K562 (cell line): Measurements from ENCODE around the gene FAM83E. TPM values are rescaled to one million over a fixed set of nuclear protein-coding genes. Genes with fewer than 3 reads are reported as not detected.

ENCODE experiments used
- CBFA2T2 ChIP-seq: fragments of 450-650 bp; conservative IDR thresholded peaks from 2 replicates; pipeline ENCODE4 v1.6.1; 2017; ENCODE audit warnings: mild to moderate bottlenecking
- CC2D1A ChIP-seq: fragments of 450-650 bp; IDR thresholded peaks from 2 replicates; pipeline ENCODE4 v1.6.1; 2017; ENCODE audit warnings: mild to moderate bottlenecking
- CTCF ChIP-seq, 3 experiments: IDR thresholded peaks in 2 of 3; conservative IDR thresholded peaks in 1 of 3; 2 replicates each; pipeline ENCODE4 v1.5.1; 2011 to 2012; ENCODE audit warnings: low read length in 3 of 3, mild to moderate bottlenecking in 3 of 3, control low read depth in 2 of 3, improper control_type of control experiment in 1 of 3, inconsistent platforms in 1 of 3, low read depth in 1 of 3, mixed read lengths in 1 of 3, moderate library complexity in 1 of 3; ENCODE audit not compliant: insufficient read depth in 2 of 3
- EHMT2 ChIP-seq: fragments of 450-650 bp; IDR thresholded peaks from 2 replicates; pipeline ENCODE4 v1.6.1; 2018; ENCODE audit warnings: antibody characterized with exemption
- KDM1A ChIP-seq, 2 experiments: fragments of 450-650 bp; IDR thresholded peaks; 2 replicates each; pipeline ENCODE4 v1.6.1; 2016; ENCODE audit warnings: mild to moderate bottlenecking in 2 of 2
- MTA2 ChIP-seq: fragments of 450-650 bp; IDR thresholded peaks from 2 replicates; pipeline ENCODE4 v1.6.1; 2016; ENCODE audit warnings: low read depth
- RB1 ChIP-seq: fragments of 450-650 bp; IDR thresholded peaks from 2 replicates; pipeline ENCODE4 v1.6.1; 2017; ENCODE audit warnings: low read depth, mild to moderate bottlenecking
- SAFB ChIP-seq: fragments of 200-400 bp; formaldehyde crosslinking; IDR thresholded peaks from 2 replicates; pipeline ENCODE4 v1.6.1; 2017; ENCODE audit warnings: low read depth, low read length, borderline replicate concordance
- SMC3 ChIP-seq: conservative IDR thresholded peaks from 2 replicates; pipeline ENCODE4 v1.6.1; 2011; ENCODE audit warnings: low read depth, low read length, improper control_type of control experiment; ENCODE audit not compliant: insufficient read depth
- TGIF2 ChIP-seq: sonication (generic); formaldehyde crosslinking; IDR thresholded peaks from 2 replicates; pipeline ENCODE4 v1.8.1; 2022; ENCODE audit warnings: mild to moderate bottlenecking, missing genetic modification reagents, moderate library complexity
- ZBTB5 ChIP-seq: fragments of 450-650 bp; IDR thresholded peaks from 2 replicates; pipeline ENCODE4 v1.6.1; 2017; ENCODE audit warnings: antibody characterized with exemption
- ZNF41 ChIP-seq: fragments of 250-450 bp; sonication (Bioruptor Pico); conservative IDR thresholded peaks from 2 replicates; pipeline ENCODE4 v1.4.0; 2020; ENCODE audit warnings: mild to moderate bottlenecking
- polyA plus RNA-seq, 8 experiments: library from polyadenylated mRNA; depleted of rRNA in 4 of 8; stranded (reverse) in 5 of 8; unstranded in 3 of 8; fragments of >200 nt; fragmentation: Nextera tagmentation in 2 of 8; fragmentation: Illumina TruSeq in 1 of 8; extraction: Ambion mirVana in 2 of 8; extraction: Trizol in 1 of 8; gene quantifications; 2 replicates each; pipeline versions ENCODE4 v1.2.1 to v1.2.3, GENCODE V29; 2011 to 2014; ENCODE audit warnings: inconsistent platforms in 1 of 8, missing spikeins in 1 of 8
- total RNA-seq, 7 experiments: library from RNA; depleted of rRNA in 6 of 7; stranded (reverse); fragments of >200 nt in 6 of 7; fragmentation: Illumina TruSeq in 2 of 7; extraction: Trizol in 2 of 7; gene quantifications; 2 replicates each; pipeline versions ENCODE4 v1.2.1 to v1.2.3, GENCODE V29; 2011 to 2021; ENCODE audit warnings: low replicate concordance in 1 of 7
- TF ChIP-seq, protein P1 (sequence below): sonication (generic); formaldehyde crosslinking; IDR thresholded peaks from 2 replicates; pipeline ENCODE4 v1.8.1; 2023; ENCODE audit warnings: mild to moderate bottlenecking, missing genetic modification reagents
- TF ChIP-seq, protein P2 (sequence below): fragments of 450-650 bp; conservative IDR thresholded peaks from 2 replicates; pipeline ENCODE4 v1.6.1; 2016; ENCODE audit warnings: missing genetic modification characterization, low read depth, mild to moderate bottlenecking, control low read depth, missing compliant biosample characterization
- TF ChIP-seq, protein P3 (sequence below), 2 experiments: IDR thresholded peaks in 1 of 2; conservative IDR thresholded peaks in 1 of 2; 2 replicates each; pipeline ENCODE4 v1.6.1; 2016; ENCODE audit warnings: low read depth in 2 of 2, mild to moderate bottlenecking in 1 of 2, missing compliant biosample characterization in 1 of 2, missing genetic modification characterization in 1 of 2, moderate library complexity in 1 of 2

The FAM83E gene
- total and polyA plus RNA-seq, 9 of the 15 experiments (the other 6 are each of a cell fraction or from before 2014, with no cell fraction given), result 0.15 to 0.87 (median 0.29) TPM; not detected in 4

- TF ChIP-seq CTCF (IDR thresholded peaks at IDR 0.05 in 2 of 3, conservative IDR thresholded peaks at IDR 0.05 in 1 of 3; ENCODE audit: insufficient read depth in 2 of 3, low read depth in 1 of 3, low read length in 3 of 3) (peak; percentile 75 to 96 (median 95)), SAFB (no peak), KDM1A (IDR thresholded peaks at IDR 0.05) (peak; percentile 31 to 91; a peak in 3 of 4 replicates), TGIF2 (CRISPR knock-in tag) (no peak), CBFA2T2 (0 out of 2 replicates have a peak, but pooled peaks have one; percentile 2), CC2D1A (peak; percentile 62), ZBTB5 (0 out of 2 replicates have a peak, but pooled peaks have one; percentile 72), EHMT2 (peak; percentile 69), SMC3 (peak; percentile 78), ZNF41 (CRISPR knock-in tag) (no peak), MTA2 (peak; percentile 31; the same call in 1 of the 2 replicates), RB1 (peak; percentile 82; the same call in 1 of the 2 replicates)
- TF ChIP-seq, protein P1, sequence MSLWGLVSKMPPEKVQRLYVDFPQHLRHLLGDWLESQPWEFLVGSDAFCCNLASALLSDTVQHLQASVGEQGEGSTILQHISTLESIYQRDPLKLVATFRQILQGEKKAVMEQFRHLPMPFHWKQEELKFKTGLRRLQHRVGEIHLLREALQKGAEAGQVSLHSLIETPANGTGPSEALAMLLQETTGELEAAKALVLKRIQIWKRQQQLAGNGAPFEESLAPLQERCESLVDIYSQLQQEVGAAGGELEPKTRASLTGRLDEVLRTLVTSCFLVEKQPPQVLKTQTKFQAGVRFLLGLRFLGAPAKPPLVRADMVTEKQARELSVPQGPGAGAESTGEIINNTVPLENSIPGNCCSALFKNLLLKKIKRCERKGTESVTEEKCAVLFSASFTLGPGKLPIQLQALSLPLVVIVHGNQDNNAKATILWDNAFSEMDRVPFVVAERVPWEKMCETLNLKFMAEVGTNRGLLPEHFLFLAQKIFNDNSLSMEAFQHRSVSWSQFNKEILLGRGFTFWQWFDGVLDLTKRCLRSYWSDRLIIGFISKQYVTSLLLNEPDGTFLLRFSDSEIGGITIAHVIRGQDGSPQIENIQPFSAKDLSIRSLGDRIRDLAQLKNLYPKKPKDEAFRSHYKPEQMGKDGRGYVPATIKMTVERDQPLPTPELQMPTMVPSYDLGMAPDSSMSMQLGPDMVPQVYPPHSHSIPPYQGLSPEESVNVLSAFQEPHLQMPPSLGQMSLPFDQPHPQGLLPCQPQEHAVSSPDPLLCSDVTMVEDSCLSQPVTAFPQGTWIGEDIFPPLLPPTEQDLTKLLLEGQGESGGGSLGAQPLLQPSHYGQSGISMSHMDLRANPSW (CRISPR knock-in tag), result no peak
- TF ChIP-seq, protein P2, sequence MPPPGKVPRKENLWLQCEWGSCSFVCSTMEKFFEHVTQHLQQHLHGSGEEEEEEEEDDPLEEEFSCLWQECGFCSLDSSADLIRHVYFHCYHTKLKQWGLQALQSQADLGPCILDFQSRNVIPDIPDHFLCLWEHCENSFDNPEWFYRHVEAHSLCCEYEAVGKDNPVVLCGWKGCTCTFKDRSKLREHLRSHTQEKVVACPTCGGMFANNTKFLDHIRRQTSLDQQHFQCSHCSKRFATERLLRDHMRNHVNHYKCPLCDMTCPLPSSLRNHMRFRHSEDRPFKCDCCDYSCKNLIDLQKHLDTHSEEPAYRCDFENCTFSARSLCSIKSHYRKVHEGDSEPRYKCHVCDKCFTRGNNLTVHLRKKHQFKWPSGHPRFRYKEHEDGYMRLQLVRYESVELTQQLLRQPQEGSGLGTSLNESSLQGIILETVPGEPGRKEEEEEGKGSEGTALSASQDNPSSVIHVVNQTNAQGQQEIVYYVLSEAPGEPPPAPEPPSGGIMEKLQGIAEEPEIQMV (tag), result no peak
- TF ChIP-seq, protein P3, sequence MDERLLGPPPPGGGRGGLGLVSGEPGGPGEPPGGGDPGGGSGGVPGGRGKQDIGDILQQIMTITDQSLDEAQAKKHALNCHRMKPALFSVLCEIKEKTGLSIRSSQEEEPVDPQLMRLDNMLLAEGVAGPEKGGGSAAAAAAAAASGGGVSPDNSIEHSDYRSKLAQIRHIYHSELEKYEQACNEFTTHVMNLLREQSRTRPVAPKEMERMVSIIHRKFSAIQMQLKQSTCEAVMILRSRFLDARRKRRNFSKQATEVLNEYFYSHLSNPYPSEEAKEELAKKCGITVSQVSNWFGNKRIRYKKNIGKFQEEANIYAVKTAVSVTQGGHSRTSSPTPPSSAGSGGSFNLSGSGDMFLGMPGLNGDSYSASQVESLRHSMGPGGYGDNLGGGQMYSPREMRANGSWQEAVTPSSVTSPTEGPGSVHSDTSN (CRISPR knock-in tag; IDR thresholded peaks at IDR 0.05; ENCODE audit: low read depth), result no peak
- TF ChIP-seq, protein P3 (tag; conservative IDR thresholded peaks at IDR 0.05; ENCODE audit: low read depth), result no peak
Observed at GRCh38 chr19:48646001-48646721, 31.3 kb upstream of the FAM83E start, which contains the start of gene CA11 (continued).
